HepG2 (cell line): ENCODE data around the gene SSMEM1. TPM values are rescaled to one million over a fixed set of nuclear protein-coding genes. Genes with fewer than 3 reads are reported as not detected.

ENCODE experiments used
- ATAC-seq: fragments of 200-7000 bp; cut with Tn5 transposase; 3 replicates; pipeline ENCODE4 v1.9.1; 2020; ENCODE audit warnings: mild to moderate bottlenecking, moderate library complexity
- BruUV-seq: library from RNA; stranded (reverse); fragments of 400-500 nt; replicated peaks from 2 replicates; lab custom pipeline; 2021; lab: Mats Ljungman, UMichigan
- CTCF ChIA-PET: fragments of 300-600 bp; formaldehyde crosslinking; extraction: SDS; loops from one replicate; lab custom pipeline; 2021; ENCODE audit warnings: low total read pairs, inconsistent platforms, low intra/inter-chr PET ratio; lab: Yijun Ruan, JAX
- POLR2A ChIA-PET: fragments of 350-600 bp; sonication (Branson Sonifier 250); formaldehyde crosslinking; loops from one replicate; lab custom pipeline; 2020; ENCODE audit warnings: antibody characterized with exemption, inconsistent platforms; lab: Yijun Ruan, JAX
- DNase-seq: peaks from one replicate; pipeline ENCODE4 v3.0.0-alpha.2; 2015; ENCODE audit warnings: low spot score
- FAIRE-seq: peaks from 3 replicates; lab custom pipeline; 2011; peaks lifted over from hg19 to GRCh38; lab: Jason Lieb, UNC
- H2AFZ ChIP-seq: one replicate; pipeline ENCODE4 v1.6.1; 2011; ENCODE audit warnings: low read length, inconsistent platforms
- H3K27ac ChIP-seq: fragments of 300-600 bp; 3 replicates; pipeline ENCODE4 v1.8.0; 2011; ENCODE audit warnings: mixed run types, mild to moderate bottlenecking, mixed read lengths, low read length, inconsistent platforms; ENCODE audit not compliant: insufficient read depth; ENCODE audit errors: extremely low read length
- H3K27me3 ChIP-seq, 2 experiments: fragments of 200-600 bp in 1 of 2; 2 replicates in 1 of 2; 3 replicates in 1 of 2; pipeline versions ENCODE4 v1.6.0 to v1.8.0; 2011; ENCODE audit warnings: low read length in 2 of 2, mild to moderate bottlenecking in 2 of 2, moderate library complexity in 2 of 2, inconsistent platforms in 1 of 2; ENCODE audit not compliant: insufficient read depth in 2 of 2, control insufficient read depth in 1 of 2
- H3K36me3 ChIP-seq, 2 experiments: fragments of 200-600 bp in 1 of 2; replicated peaks in 1 of 2; 2 replicates in 1 of 2; 3 replicates in 1 of 2; pipeline versions ENCODE4 v1.5.1 to v1.8.0; 2011; ENCODE audit warnings: low read length in 2 of 2, inconsistent platforms in 1 of 2; ENCODE audit not compliant: insufficient read depth in 2 of 2, control insufficient read depth in 1 of 2
- H3K4me1 ChIP-seq: 2 replicates; pipeline ENCODE4 v1.5.1; 2012; ENCODE audit warnings: low read length, inconsistent platforms; ENCODE audit not compliant: insufficient read depth
- H3K4me2 ChIP-seq: 2 replicates; pipeline ENCODE4 v1.6.0; 2011; ENCODE audit warnings: low read depth, low read length, inconsistent platforms
- H3K4me3 ChIP-seq, 3 experiments: fragments of 200-600 bp in 1 of 3; sonication (generic), shearing (Covaris generic) in 1 of 3; replicated peaks in 1 of 3; 2 replicates each; pipeline ENCODE4 v1.5.1; 2011 to 2016; ENCODE audit warnings: low read length in 3 of 3, inconsistent platforms in 2 of 3, low read depth in 2 of 3, mild to moderate bottlenecking in 2 of 3, control low read depth in 1 of 3, mixed read lengths in 1 of 3; ENCODE audit not compliant: insufficient read depth in 1 of 3
- H3K79me2 ChIP-seq: one replicate; pipeline ENCODE4 v1.6.1; 2011; ENCODE audit warnings: low read length, inconsistent platforms; ENCODE audit not compliant: insufficient read depth
- H3K9ac ChIP-seq: 2 replicates; pipeline ENCODE4 v1.6.0; 2011; ENCODE audit warnings: mild to moderate bottlenecking, low read depth, low read length, inconsistent platforms; ENCODE audit not compliant: insufficient read depth
- H3K9me3 ChIP-seq: 2 replicates; pipeline ENCODE4 v1.5.1; 2012; ENCODE audit warnings: mild to moderate bottlenecking, low read length
- H4K20me1 ChIP-seq: 2 replicates; pipeline ENCODE4 v1.6.0; 2011; ENCODE audit warnings: inconsistent platforms, mild to moderate bottlenecking, low read length, moderate library complexity; ENCODE audit not compliant: insufficient read depth
- LRRFIP1 ChIP-seq: sonication (generic); formaldehyde crosslinking; conservative IDR thresholded peaks from 2 replicates; pipeline ENCODE4 v1.4.0; 2020; ENCODE audit warnings: missing genetic modification reagents
- MED13 ChIP-seq: sonication (generic); formaldehyde crosslinking; IDR thresholded peaks from 2 replicates; pipeline ENCODE4 v1.5.0; 2020; ENCODE audit warnings: missing genetic modification reagents
- MEF2D ChIP-seq: sonication (generic); formaldehyde crosslinking; IDR thresholded peaks from 2 replicates; pipeline ENCODE4 v1.5.1; 2020; ENCODE audit warnings: mild to moderate bottlenecking, missing genetic modification reagents
- ZNF546 ChIP-seq: sonication (generic); formaldehyde crosslinking; conservative IDR thresholded peaks from 2 replicates; pipeline ENCODE4 v1.8.1; 2023; ENCODE audit warnings: mild to moderate bottlenecking, missing genetic modification reagents
- ZNF577 ChIP-seq: sonication (generic); formaldehyde crosslinking; IDR thresholded peaks from 2 replicates; pipeline ENCODE4 v1.4.0; 2020; ENCODE audit warnings: mild to moderate bottlenecking, low read depth, missing genetic modification reagents, borderline replicate concordance
- ZNF609 ChIP-seq: sonication (generic); formaldehyde crosslinking; IDR thresholded peaks from 2 replicates; pipeline ENCODE4 v1.4.0; 2020; ENCODE audit warnings: mild to moderate bottlenecking, missing genetic modification reagents, borderline replicate concordance
- ZNF710 ChIP-seq: sonication (generic); formaldehyde crosslinking; IDR thresholded peaks from 2 replicates; pipeline ENCODE4 v1.5.0; 2020; ENCODE audit warnings: mild to moderate bottlenecking, missing genetic modification reagents, borderline replicate concordance
- WGBS: methylation state at CpG from one replicate; pipeline ENCODE4 v1.1.6; 2017; ENCODE audit warnings: low lambda C conversion rate; 5-methylcytosine and 5-hydroxymethylcytosine counted together
- in situ Hi-C: cut with HindIII; loops from 2 replicates; pipeline ENCODE4 v1.10.0; 2017; ENCODE audit warnings: low pct_unique_long_range_greater_than_20kb; ENCODE audit not compliant: extremely low pct_ligation_motif_present
- intact Hi-C: fragments of 100-400 bp; cut with micrococcal nuclease; formaldehyde crosslinking; loops from one replicate; pipeline ENCODE4 v1.10.0; 2022; ENCODE audit not compliant: unreplicated experiment
- polyA plus RNA-seq, 8 experiments: library from polyadenylated mRNA; depleted of rRNA in 3 of 8; stranded (reverse) in 7 of 8; unstranded in 1 of 8; fragments of >200 nt; fragmentation: Illumina TruSeq in 4 of 8; extraction: Trizol in 4 of 8; gene quantifications; 2 replicates each; pipeline versions ENCODE4 v1.2.1 to v1.2.3, GENCODE V29; 2011 to 2016; ENCODE audit warnings: low read depth in 4 of 8, missing spikeins in 1 of 8, mixed read lengths in 1 of 8; ENCODE audit not compliant: insufficient read depth in 1 of 8
- total RNA-seq, 5 experiments: library from RNA; depleted of rRNA; stranded (reverse); fragments of >200 nt; fragmentation: Illumina TruSeq; extraction: Trizol; gene quantifications; 2 replicates each; pipeline ENCODE4 v1.2.3, GENCODE V29; 2016; ENCODE audit warnings: low read depth in 1 of 5

The SSMEM1 gene
- total and polyA plus RNA-seq, 2 of the 13 experiments (the other 11 are each of a cell fraction or from before 2014, with no cell fraction given) = not detected

- CTCF ChIA-PET = no interaction called here
- no peaks in the 10 kb centered on the region for H3K79me2 ChIP-seq
- no peaks in the 10 kb centered on the region for H3K27me3 ChIP-seq
- H3K4me1 ChIP-seq = no peaks in the 10 kb centered on the region
- no peaks in the 10 kb centered on the region for H4K20me1 ChIP-seq
- in situ Hi-C loops = no loop called here
- no peak overlapping the region for H3K9ac ChIP-seq
- peaks cover 2 to 56% of the 10 kb centered on the region in 2 experiments; a peak in 4 of 5 replicates for H3K36me3 ChIP-seq
- no peak overlapping the region for H3K4me3 ChIP-seq
- ATAC-seq (no peak), FAIRE-seq (no peak), DNase-seq (no peak)
- H3K9me3 ChIP-seq = no peaks in the 10 kb centered on the region
- POLR2A ChIA-PET = no interaction called here
- intact Hi-C loops = no loop called here
- H3K4me2 ChIP-seq = no peak overlapping the region
- BruUV-seq = no TSS peak
- H3K27ac ChIP-seq = no peak overlapping the region
- H2AFZ ChIP-seq = no peak overlapping the region
- WGBS = 89% methylated on average over 4 of the region's 4 CpGs
- TF ChIP-seq MEF2D (CRISPR knock-in tag) = no peak
Measured at GRCh38 chr7:130178251-130178650, 29.4 kb upstream of the SSMEM1 start.

DNA sequence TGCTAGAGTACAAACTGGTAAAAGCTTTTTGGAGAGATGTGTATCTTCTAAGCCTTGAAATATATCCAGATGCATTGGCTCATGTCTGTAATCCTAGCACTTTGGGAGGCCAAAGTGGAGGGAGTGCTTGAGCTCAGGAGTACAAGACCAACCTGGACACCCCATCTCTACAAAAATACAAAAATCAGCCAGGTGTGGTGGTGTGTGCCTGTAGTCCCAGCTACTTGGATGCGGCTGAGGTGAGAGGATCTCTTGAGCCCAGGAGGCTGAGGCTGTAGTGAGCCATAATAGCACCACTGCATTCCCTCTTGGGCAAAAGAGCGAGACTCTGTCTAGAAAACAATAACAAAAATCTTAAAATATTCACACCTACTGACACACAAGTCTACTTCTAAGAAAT, 28.0 kb upstream of the SSMEM1 start:
- no peaks in the 10 kb centered on the region for H3K4me1 ChIP-seq
- ATAC-seq = no peak
- ChIA-PET POLR2A (no interaction called here), CTCF (no interaction called here)
- no peak for DNase-seq
- in situ Hi-C loops = no loop called here
- no peaks in the 10 kb centered on the region for H3K79me2 ChIP-seq
- BruUV-seq = no TSS peak
- TF ChIP-seq MED13 (CRISPR knock-in tag) (no peak), ZNF609 (CRISPR knock-in tag) (no peak), ZNF546 (CRISPR knock-in tag) (no peak), ZNF710 (no peak), ZNF577 (CRISPR knock-in tag) (no peak), LRRFIP1 (CRISPR knock-in tag) (no peak)
- no peak overlapping the region for H3K4me3 ChIP-seq
- no peaks in the 10 kb centered on the region for H3K27me3 ChIP-seq
- intact Hi-C loops = no loop called here
- WGBS = 100% methylated on average over 2 of the region's 2 CpGs
- H4K20me1 ChIP-seq = no peaks in the 10 kb centered on the region
- H3K36me3 ChIP-seq = peaks cover 2 to 56% of the 10 kb centered on the region in 2 experiments; a peak in 4 of 5 replicates
- H3K27ac ChIP-seq = no peak overlapping the region
- no peak overlapping the region for H3K9ac ChIP-seq
- no peak overlapping the region for H3K4me2 ChIP-seq
- H3K9me3 ChIP-seq = no peaks in the 10 kb centered on the region
- no peak overlapping the region for H2AFZ ChIP-seq
- no peak for FAIRE-seq
